ENCODE data around the gene PLPPR5.

Gene PLPPR5

GRCh38 chr1:98939471-98939870 lies 65.2 kb downstream of the PLPPR5 start:
- H3F3A ChIP-seq (ENCODE audit: insufficient read depth, low read length): no peaks in the 10 kb centered on the region
- TF ChIP-seq CTCF (IDR thresholded peaks at IDR 0.05; ENCODE audit: low read length): no peak
- TF ChIP-seq EZH2 (IDR thresholded peaks at IDR 0.05; ENCODE audit: borderline replicate concordance, low read length): no peak
- no peaks in the 10 kb centered on the region for H4K20me1 ChIP-seq (ENCODE audit: insufficient read depth, low read length)
- no peaks in the 10 kb centered on the region for H3K9me3 ChIP-seq (ENCODE audit: low read length)
- no peak overlapping the region for H3K9ac ChIP-seq (ENCODE audit: low read length)
- H3K27ac ChIP-seq (ENCODE audit: low read depth, low read length, poor library complexity, severe bottlenecking): no peak overlapping the region
- H3K4me1 ChIP-seq (ENCODE audit: insufficient read depth, low read length, severe bottlenecking): no peaks in the 10 kb centered on the region
- H3K27me3 ChIP-seq (ENCODE audit: insufficient read depth, low read length): no peaks in the 10 kb centered on the region
- H3K4me3 ChIP-seq (ENCODE audit: low read depth, low read length, poor library complexity, severe bottlenecking): no peak overlapping the region
- H3K36me3 ChIP-seq (ENCODE audit: insufficient read depth, low read length): no peaks in the 10 kb centered on the region
- H2AFZ ChIP-seq (ENCODE audit: low read length): no peak overlapping the region
- H3K9me2 ChIP-seq (ENCODE audit: low read depth, low read length): no peaks in the 10 kb centered on the region
- H3K79me2 ChIP-seq (ENCODE audit: insufficient read depth, low read length): no peaks in the 10 kb centered on the region
- no peak overlapping the region for H3K4me2 ChIP-seq (ENCODE audit: low read length)

GRCh38 chr1:98937347-98937746 lies 67.3 kb downstream of the PLPPR5 start:
- Histone ChIP-seq H2AFZ (ENCODE audit: low read length) (no peak overlapping the region), H3K4me1 (ENCODE audit: insufficient read depth, low read length, severe bottlenecking) (no peaks in the 10 kb centered on the region), H3F3A (ENCODE audit: insufficient read depth, low read length) (no peaks in the 10 kb centered on the region), H3K79me2 (ENCODE audit: insufficient read depth, low read length) (no peaks in the 10 kb centered on the region), H3K9me2 (ENCODE audit: low read depth, low read length) (no peaks in the 10 kb centered on the region), H3K9ac (ENCODE audit: low read length) (no peak overlapping the region), H3K27me3 (ENCODE audit: insufficient read depth, low read length) (no peaks in the 10 kb centered on the region), H3K9me3 (ENCODE audit: low read length) (no peaks in the 10 kb centered on the region), H3K36me3 (ENCODE audit: insufficient read depth, low read length) (no peaks in the 10 kb centered on the region), H4K20me1 (ENCODE audit: insufficient read depth, low read length) (no peaks in the 10 kb centered on the region), H3K4me2 (ENCODE audit: low read length) (no peak overlapping the region), H3K4me3 (ENCODE audit: low read depth, low read length, poor library complexity, severe bottlenecking) (no peak overlapping the region), H3K27ac (ENCODE audit: low read depth, low read length, poor library complexity, severe bottlenecking) (no peak overlapping the region)
- TF ChIP-seq EZH2 (IDR thresholded peaks at IDR 0.05; ENCODE audit: borderline replicate concordance, low read length) (no peak), CTCF (IDR thresholded peaks at IDR 0.05; ENCODE audit: low read length) (no peak)

- H3K79me2 ChIP-seq (ENCODE audit: insufficient read depth, low read length): no peaks in the 10 kb centered on the region
- no peak overlapping the region for H3K9ac ChIP-seq (ENCODE audit: low read length)
- no peaks in the 10 kb centered on the region for H3F3A ChIP-seq (ENCODE audit: insufficient read depth, low read length)
- H3K27me3 ChIP-seq (ENCODE audit: insufficient read depth, low read length): no peaks in the 10 kb centered on the region
- no peaks in the 10 kb centered on the region for H3K36me3 ChIP-seq (ENCODE audit: insufficient read depth, low read length)
- H3K4me2 ChIP-seq (ENCODE audit: low read length): no peak overlapping the region
- TF ChIP-seq CTCF (IDR thresholded peaks at IDR 0.05; ENCODE audit: low read length): no peak
- TF ChIP-seq EZH2 (IDR thresholded peaks at IDR 0.05; ENCODE audit: borderline replicate concordance, low read length): no peak
- no peaks in the 10 kb centered on the region for H3K9me3 ChIP-seq (ENCODE audit: low read length)
- no peak overlapping the region for H2AFZ ChIP-seq (ENCODE audit: low read length)
- no peaks in the 10 kb centered on the region for H3K4me1 ChIP-seq (ENCODE audit: insufficient read depth, low read length, severe bottlenecking)
- H3K9me2 ChIP-seq (ENCODE audit: low read depth, low read length): no peaks in the 10 kb centered on the region
- H3K4me3 ChIP-seq (ENCODE audit: low read depth, low read length, poor library complexity, severe bottlenecking): no peak overlapping the region
- H4K20me1 ChIP-seq (ENCODE audit: insufficient read depth, low read length): no peaks in the 10 kb centered on the region
- H3K27ac ChIP-seq (ENCODE audit: low read depth, low read length, poor library complexity, severe bottlenecking): no peak overlapping the region
Observed at GRCh38 chr1:98932184-98932583, 72.5 kb downstream of the PLPPR5 start.
